ENCODE measurements around the gene BAZ2B.
"Not testable (repeated sequence)": the region's sequence is repeated elsewhere in the genome, so short reads cannot be mapped to it uniquely, and the experiment has no call there.

The BAZ2B gene

DNA sequence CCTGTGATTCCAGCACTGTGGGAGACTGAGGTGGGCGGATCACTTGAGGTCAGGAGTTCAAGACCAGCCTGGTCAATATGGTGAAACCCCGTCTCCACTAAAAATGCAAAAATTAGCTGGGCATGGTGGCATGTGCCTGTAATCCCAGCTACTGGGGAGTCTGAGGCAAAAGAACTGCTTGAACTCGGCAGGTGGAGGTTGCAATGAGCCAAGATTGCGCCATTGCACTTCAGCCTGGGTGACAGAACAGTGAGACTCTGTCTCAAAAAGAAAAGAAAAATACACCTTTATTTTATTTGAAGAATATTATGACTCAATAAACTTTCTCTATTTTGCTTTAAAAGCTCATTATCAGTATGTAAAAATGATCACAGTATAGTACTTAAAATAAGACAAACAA, 81.1 kb downstream of the BAZ2B start:
- not testable (repeated sequence) for DNase-seq (ENCODE audit: low read depth)

DNA sequence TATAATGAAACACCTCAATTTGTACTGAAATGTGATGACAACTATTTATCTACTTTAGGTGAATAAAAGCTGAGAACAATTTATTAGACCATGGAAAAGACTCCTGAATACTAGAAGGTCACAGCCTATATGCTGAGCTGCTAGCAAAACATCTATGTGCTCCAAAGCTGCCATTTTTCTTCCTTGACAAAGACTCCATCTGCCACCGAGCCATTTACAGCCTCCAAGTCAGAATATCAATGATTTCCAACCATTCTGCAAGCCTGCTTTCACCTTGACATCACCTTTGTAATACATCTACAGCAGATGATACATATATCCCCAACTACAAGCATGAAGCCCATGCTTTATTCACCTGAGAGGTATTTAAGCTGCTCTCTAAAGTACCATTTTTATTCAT, 84.9 kb downstream of the BAZ2B start:
- no peak for DNase-seq (ENCODE audit: low read depth)

DNA sequence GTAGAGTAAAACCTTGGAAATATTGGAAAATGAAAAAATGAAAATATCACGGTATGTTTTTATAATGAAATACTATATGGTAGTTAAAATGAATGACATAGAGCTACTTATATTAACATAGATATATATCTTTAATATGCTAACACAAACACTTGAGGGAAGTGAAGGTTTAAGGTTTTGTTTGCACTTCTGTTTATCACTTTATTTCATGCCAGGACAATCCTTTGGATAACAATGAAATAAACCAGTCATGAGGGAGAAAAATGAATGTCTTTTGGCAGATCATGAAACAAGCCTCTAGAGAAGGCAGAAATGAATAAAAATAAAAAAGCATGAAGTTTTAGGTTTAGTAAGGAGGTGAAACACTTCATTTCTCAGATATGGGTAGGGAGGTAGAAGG, 89.9 kb downstream of the BAZ2B start:
- DNase-seq (ENCODE audit: low read depth) = no peak

DNA sequence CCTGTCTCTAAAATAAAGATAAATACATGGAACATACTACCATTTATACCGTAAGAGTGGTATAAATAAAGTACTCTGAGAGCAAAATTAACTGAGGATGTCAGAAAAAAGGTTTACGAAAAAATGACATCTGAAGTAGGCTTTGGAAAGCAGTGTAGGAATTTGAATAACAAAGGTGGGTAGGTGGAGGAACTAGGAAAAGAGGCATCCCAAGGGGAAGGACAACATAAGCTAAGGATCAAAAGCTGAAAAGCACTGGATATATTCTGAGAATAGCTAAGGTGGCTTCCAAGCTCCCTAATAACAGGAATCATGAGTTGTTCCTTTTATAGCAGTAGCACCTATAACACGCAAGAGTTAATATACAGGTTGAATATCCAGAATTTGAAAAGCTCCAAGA, 91.3 kb downstream of the BAZ2B start:
- DNase-seq (ENCODE audit: low read depth) = no peak

DNA sequence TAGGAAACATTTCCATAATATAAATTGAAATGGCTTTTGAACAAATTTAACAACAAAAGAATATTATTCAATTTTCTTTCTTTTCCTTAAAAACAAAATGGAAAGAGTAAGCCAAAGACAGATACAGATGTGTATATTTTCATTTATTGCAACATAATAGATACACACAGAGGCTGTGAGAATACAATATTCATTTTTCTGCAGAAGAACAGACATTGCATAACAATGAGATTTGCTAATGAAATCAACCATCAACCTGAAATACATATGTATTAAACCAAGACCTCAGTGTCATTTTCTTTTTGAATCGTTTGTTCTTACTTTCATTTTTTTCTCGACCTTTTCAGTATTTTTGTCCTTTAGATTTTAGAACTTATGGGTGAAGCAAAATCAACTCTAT, 95.1 kb downstream of the BAZ2B start:
- DNase-seq (ENCODE audit: low read depth) = no peak

DNA sequence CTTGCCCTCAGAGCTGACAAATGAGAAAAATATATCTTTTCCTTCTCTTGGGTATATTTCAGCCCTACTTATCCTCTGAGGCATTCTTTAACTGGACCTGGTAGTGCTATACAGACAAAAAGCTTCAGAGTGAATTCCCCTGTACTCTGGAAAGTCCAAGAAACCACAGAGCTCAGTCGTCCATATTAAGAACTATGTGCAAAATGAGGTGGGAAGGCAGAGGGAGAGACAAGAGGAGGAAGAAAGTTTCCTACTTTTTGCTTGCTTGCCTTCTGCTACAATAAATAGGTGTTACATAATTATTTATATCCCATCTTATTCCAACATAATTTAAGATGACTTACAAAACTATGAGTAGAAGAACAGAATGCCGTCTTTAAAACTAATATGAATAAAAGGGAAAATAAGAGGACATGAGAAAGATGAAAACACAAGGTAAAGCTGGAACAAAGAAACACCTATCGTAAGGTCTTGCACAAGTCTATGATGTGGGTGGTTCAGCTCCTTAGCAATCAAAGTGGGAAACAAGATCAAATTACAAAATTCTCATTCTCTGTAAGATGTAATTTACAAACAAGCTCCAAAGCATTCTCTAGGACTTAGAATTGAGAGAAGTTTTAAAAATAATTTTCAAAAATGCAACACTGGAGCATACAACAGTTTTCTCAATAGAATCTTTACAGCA, 97.9 kb downstream of the BAZ2B start:
- DNase-seq (ENCODE audit: low read depth) = no peak

DNA sequence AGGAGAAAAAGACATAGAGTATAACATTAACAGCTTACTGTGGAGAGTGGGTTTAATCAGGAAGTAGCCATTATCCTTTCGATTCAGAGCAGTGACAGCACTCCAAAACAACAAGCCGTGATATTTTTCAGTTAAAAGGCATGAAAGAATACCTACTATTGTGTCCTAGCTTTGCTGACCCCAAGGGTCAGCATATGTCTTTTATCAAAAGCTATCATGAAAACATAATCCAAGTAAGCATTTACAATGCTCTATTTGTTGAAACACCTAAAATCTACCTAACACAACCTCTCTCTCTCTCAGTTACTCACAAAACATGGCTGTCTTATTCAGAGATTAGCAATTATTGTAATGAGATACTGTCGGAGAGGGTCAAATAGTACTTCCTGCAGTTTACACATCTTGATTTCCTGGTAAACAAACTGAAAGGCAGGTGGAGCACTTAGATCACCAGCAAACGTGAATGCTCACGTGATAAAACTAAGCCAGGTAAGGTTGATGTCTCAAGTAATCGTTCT, 100.0 kb downstream of the BAZ2B start:
- peak; percentile 26 for DNase-seq (ENCODE audit: low read depth)

DNA sequence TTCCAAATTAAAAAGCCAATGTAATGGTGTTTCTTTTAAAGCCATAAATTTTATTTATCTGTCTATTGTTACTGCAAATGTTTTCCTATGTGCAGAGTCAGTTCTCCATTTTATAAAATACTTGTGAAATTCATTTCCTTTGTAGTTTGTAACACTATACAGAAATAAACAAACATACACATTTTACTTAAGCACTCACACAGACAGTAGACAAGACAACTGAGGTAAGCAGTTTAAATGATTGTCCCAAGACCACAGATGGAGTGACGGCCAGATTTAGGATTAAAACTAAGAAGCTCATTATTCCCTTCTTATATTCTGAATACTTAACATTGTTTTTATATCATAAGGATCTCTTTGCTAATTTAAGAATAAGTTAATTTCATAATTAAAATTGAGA, 100.9 kb downstream of the BAZ2B start:
- no peak for DNase-seq (ENCODE audit: low read depth)

DNA sequence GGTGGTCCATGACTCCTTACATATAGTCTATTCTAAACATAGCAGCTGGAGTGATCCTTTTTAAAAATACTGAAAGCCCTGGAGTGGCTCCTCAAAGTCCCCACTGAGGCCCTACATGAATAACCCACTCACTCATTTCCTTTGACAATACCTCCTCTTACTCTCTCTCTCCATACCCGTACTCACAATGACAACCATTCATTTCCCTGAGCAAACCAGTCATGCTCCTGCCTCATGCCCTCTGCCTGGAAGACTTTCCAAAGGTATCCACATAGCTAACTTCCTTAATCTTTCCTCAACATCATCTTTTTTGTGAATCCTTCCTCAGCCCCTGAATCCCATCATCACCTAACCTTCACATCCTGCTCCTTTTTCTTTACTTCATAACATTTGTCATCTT, 102.6 kb downstream of the BAZ2B start:
- DNase-seq (ENCODE audit: low read depth) = no peak

DNA sequence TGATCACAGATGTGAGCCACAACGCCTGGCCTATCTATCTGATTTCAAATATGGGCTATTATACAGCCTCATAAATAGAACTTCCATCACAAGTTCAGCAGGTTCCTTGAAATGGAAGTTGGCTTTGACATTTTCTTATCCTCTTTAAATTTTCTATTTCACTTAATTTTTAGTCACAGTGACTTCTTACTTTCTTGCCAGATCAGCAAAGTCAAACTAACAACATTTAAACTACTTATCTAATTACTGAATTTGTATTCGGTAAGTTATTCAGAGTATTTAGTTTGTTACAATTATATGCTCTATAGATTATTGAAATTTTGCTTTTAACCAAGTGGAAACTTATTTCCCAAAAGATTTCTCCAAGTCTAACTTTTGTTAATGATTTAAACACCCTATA, 108.2 kb downstream of the BAZ2B start:
- DNase-seq (ENCODE audit: low read depth) = no peak

DNA sequence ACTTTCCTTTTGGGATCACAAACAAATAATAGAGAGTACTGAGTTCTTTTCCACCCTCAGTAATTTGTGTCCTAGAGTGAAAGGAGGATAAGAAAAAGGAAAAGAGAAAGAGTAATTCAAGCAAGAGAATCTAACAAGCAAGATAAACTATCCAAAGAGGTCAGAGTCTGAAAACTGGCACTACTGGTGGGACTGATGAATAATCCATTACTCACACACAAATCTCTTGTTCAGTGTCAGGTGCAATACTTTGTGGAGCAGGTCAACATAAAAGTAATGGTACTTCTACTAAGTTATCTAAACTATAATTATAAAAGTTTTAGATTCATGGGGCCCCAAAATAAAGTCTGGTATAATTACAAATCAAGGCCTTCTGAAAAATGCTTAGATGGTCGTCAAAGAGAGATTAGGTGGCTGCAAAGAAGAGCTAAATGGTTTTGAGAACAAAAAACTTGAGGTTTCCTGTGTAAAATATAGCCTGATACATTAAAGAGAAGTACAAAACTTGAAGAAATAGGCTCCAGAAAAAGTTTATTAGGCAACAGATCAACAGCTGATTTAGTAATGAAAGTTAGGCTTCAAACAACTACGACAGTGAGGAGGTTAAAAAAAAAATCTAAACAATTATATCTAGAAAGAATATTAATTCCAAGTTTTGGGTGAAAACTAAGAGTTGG, 109.4 kb downstream of the BAZ2B start:
- peak; percentile 55 for DNase-seq (ENCODE audit: low read depth)

DNA sequence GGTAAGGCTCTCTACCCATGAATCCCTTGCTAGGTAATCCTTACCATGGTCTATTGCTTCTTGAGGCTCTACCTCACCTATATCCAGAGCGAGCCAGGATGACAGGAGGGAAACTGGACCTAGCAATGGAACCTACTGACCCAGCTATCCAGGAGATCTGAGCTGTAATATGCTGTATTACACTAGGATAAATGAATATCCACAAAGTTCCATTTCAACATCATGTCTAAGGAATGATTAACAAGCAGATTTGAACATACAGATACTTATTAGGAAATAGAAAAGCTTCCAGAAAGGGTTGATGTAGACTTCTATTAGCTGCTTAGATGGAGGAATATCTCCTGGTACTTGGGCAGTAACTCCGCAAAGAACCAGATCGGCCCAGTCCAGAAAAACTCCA, 110.1 kb downstream of the BAZ2B start:
- DNase-seq (ENCODE audit: low read depth) = no peak

DNA sequence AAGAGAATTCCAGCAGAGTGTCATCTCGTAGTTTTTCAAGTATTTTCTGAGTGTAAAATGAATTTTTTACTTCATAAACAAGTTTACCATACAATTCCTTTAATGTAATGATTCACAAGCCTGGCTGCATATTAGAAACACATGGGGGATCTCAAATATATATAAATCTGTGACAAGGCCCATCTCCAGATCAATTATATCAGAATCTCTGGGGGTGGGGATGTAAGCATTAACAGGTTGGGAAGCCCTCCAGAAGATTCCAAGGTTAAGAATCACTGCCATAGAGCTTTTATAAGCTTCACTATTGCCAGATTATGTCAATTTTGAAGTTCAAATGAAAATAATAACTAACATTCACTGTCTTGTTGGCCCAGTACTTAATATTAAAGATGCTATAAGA, 111.2 kb downstream of the BAZ2B start:
- DNase-seq (ENCODE audit: low read depth) = no peak

DNA sequence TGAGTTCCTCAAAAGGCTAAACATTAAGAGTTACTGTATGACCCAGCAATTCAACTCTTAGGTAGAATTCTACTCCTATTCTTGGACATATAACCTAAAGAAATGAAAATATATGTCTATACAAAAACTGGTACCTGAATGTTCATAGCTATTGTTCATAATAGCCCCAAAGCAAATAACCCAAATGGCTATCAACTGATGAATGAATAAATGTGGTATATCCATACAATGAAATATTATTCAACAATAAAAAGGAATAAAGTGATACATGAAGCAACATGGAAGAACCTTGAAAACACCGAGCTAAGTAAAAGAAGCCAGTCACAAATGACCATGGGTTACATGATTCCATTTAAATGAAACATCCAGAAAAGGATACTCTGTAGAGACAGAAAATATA, 114.6 kb downstream of the BAZ2B start:
- no peak for DNase-seq (ENCODE audit: low read depth)

DNA sequence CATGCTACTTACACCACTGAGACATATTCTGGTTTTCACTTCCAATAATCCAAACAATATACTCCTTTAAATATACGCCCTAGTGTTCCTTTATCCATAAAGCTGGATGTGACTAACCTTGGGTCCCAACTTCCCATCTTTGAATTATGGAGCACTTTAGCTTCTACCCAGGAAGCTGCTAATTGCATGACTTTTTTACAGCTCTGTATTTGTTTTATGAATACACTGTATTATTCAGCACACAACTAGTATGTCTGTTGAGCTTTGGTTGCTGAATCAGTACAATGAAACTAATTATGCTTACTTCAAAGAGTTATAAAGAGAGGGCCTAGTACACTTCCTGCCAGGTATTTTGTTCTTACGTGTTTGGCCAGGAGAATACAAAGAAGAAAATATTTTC, 118.5 kb downstream of the BAZ2B start:
- DNase-seq (ENCODE audit: low read depth) = peak; percentile 2

DNA sequence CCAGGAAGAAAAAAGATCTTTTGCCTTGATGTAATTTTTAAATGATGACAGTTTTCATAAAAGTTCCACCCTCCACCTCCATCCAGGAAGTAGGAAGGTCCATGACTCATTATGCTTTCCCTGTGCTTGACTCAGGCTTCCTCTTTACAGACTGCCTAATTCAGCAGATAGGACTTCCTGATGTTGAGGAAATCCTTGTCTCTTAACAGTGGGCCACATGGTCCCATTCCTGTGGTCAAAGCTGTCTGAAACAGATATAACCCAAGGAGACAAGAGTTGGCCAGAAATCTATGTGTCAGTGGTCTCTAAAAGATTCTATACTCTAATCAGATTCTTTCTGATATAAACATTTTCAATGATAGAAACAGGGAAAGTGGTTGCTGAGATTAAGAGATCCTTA, 119.1 kb downstream of the BAZ2B start:
- peak; percentile 97 for DNase-seq (ENCODE audit: low read depth)

DNA sequence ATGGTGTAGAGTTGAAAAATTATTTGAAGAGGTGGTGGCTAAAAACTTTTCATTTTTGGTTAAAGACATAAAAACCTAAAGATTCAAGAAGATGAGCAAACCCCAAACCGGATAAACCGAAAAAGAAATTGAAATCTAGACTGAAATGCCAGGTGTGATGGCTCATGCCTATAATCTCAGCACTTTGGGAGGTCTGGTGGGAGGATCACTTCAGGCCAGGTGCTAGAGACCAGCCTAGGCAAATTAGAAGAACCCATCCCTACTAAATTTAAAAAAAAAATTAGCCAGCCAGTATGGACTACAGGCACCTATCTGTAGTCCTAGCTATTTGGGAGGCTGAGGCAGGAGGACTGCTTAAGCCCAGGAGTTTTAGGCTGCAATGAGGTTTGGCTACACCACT, 126.9 kb downstream of the BAZ2B start:
- DNase-seq (ENCODE audit: low read depth) = no peak

DNA sequence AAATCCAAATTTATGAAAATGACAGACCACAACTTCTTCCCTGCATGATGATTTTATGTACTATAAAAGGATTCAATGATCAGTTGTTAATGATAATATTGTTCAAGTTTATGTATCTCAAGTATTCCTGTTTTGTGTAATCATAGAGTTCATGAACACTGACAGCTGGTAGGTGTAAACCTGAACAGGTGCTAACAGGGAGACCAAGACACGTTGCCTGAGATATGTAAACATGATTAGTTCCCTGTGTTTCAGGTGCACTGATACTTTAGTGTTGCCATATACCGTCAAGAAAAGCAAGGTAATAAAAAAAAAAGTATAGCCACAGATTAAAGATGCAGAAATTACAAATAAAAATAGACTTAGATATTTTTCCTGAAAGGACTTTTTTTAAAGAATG, 131.8 kb downstream of the BAZ2B start:
- no peak for DNase-seq (ENCODE audit: low read depth)

DNA sequence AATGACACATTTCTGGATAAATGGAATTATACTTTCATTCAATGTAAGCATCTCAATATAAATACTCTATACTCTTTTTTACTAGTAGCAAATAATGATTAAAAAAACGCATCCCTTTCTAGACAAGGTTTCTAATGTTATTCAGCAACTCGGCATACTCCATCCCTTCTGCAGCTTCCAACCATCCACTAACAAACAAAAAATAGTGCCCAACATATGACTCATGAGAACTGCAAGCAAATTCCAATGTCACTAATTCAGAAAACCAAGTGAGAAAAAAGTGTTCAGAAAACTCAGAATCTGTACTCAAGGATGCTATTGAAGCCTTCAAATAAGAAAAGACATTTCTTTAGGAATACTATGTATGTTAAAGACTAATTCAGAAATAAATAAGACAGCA, 140.0 kb downstream of the BAZ2B start:
- peak; percentile 6 for DNase-seq (ENCODE audit: low read depth)

DNA sequence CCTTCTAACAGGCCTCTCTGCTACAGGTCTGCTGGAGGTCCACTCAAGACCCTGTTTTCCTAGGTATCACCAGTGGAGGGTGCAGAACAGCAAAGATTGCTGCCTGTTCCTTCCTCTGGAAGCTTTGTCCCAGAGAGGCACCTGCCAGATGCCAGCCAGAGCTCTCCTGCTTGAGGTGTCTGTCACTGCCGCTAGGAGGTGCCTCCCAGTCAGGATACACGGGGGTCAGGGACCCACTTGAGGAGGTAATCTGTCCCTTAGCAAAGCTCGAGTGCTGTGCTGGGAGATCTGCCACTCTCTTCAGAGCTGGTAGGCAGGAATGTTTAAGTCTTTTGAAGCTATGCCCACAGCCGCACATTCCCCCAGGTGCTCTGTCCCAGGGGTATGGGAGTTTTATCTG, 140.6 kb downstream of the BAZ2B start:
- no peak for DNase-seq (ENCODE audit: low read depth)

DNA sequence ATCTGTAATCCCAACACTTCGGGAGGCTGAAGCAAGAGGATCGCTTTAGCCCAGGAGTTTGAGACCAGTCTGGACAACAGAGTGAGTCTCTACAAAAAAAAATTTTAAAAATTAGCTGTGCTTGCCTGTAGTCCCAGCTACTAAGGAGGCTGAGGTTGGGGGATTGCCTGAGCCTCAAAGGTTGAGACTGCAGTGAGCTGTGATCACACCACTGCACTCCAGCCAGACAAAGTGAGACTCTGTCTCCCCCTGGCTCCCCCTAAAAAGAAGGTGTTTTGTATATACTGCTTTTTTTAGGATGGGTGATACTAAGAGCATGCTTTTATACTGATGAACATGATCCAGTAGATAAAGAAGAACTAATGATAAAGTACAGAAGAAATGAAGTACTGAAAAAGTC, 145.0 kb downstream of the BAZ2B start:
- no peak for DNase-seq (ENCODE audit: low read depth)

DNA sequence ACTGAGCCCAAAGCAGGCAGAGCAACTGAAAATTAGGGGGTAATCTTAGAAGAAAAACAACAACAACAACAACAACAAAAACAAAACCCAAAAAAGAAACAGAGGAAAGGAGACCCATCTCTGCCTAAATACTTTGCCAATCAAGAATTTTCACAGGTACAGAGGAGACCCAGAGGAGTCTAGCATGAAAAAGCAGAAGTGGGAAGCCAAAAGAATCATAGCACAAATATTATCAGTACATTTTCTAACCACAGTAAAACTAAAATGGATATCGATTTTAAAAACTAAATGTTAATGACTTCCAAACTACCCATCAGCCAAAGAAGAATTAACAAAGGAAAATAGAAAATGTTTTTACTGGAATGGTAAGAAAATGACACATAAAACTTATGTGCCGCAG, 148.1 kb downstream of the BAZ2B start:
- no peak for DNase-seq (ENCODE audit: low read depth)

DNA sequence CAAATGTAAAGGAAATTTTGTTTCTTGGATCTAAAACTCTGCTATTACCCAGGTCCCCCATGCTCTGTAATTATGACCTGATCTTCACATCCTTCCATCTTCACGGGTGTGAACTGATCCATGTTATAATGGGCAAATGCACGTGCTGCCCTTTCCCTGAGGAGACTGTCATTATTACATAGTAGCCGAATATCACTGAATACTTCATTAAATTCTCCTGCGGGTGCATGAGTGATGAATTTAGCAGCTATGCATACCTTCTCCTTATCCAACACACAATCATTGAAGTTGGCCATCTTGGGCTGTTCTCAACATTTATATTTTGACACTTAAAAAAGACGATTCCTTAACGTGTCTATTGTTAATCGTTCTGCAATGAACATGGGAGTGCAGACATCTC, 153.4 kb downstream of the BAZ2B start:
- DNase-seq (ENCODE audit: low read depth) = no peak

DNA sequence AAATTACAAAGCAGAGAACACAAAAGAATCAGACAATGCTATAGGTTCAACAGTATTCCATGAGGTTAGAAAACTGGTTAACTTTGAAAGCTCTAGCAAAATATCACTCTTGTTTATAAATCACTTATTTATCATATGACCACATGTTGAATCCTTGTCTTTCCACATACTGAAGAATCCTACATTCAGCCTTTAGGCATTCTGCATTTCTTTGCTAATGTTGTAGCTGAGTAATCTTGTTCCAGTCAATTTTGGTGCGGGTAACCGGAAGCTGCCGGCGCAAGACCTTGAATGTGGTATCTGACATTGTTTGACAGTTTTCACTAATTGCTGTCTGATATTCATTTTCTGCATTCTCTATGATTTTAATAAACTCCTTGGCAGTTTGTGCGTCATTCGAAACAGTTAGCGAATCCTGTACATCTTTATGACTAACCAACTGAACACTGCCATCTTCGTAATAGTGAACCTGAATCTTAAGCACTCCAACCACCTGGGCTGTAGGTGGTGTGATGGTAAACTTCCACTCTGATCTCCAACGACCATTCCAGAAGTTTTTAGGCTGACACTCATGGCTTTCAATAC, 154.1 kb downstream of the BAZ2B start:
- DNase-seq (ENCODE audit: low read depth) = peak; percentile 5

Data from ELR (cell line).